HK-2 (cell line): ENCODE measurements around the gene CTAGE4.
"Not testable (repeated sequence)": the region's sequence is repeated elsewhere in the genome, so short reads cannot be mapped to it uniquely, and the experiment has no call there.

ENCODE experiments used
- DNase-seq: peaks from one replicate; pipeline ENCODE4 v3.0.0-alpha.2; 2018; ENCODE audit not compliant: unreplicated experiment

Gene CTAGE4

GRCh38 chr7:144218581-144218980, 35.3 kb downstream of the CTAGE4 start:
- not testable (repeated sequence) for DNase-seq

DNA sequence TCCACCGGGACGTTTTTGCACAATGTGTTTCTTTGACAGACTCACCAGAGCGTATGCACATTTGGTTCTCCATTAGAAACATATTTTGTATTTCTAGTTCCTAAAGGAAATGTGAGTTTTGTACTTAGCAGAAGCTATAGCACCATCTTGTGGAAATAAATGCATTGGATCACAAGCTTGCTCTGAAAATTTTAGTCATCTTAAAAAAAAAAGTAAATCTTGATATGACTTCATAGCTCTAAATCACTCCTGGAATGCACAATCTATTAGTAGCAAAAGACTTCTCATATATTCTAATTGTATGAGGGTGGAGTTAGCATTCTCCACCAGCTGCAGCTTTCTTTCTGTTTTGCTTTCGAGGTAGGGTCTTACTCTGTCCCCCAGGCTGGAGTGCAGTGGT, 35.9 kb downstream of the CTAGE4 start:
- not testable (repeated sequence) for DNase-seq

DNA sequence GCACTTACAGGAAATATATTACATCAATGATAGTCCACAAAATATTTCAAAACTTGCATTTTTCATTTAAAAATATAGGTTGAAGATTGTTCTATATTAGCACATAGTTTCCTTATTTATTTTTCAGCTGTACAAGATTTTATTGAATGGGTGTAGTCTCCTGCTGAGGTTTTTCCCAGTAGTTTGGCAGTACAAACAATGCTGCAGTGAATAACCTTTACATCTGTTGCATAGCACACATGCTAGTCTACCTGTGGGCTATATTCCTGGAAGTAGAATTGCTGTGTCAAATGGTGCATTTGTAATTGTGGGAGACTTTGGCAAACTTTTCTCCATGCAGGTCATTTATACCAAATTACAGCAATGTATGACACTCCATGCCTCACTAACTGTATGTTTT, 37.3 kb downstream of the CTAGE4 start:
- DNase-seq = not testable (repeated sequence)

GRCh38 chr7:144223675-144224074, 40.4 kb downstream of the CTAGE4 start:
- DNase-seq = not testable (repeated sequence)

DNA sequence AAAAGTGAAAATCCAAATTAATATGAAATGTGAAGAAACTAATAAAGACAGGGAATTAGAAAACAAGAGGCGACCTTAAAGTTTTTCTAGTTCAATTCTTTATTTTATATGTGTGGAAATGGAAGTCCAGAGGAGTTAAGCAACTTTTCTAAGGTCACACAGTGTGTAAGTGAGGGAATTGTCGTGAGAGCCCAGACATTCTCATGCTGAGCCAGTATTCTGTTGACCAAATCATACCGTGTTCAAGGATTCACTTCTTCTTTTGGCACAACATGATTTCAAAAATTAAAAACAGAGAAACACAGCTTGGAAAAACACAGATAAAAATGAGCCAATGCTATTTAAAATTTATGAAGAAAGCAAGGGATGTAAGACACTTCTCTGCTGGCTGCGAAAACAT, 43.6 kb downstream of the CTAGE4 start:
- not testable (repeated sequence) for DNase-seq

DNA sequence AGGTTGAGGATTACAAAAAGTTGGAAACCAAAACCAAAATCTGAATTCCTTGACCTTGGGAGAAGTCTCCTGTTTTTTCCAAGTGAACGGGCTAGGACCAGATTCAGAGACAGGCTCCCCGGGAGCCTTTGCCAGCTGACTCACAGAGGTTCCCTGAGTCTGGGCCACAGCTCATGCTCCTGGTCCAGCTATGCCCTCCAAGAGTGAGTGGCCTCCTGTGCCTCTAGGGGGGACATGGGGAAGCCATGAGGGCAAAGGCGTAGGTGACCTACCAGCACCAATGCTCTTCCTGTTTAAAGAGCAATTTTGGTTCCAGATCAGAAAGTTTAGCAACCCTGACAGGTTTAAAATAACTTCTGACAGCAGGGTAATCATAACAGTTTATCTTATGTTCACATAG, 45.5 kb downstream of the CTAGE4 start:
- not testable (repeated sequence) for DNase-seq

DNA sequence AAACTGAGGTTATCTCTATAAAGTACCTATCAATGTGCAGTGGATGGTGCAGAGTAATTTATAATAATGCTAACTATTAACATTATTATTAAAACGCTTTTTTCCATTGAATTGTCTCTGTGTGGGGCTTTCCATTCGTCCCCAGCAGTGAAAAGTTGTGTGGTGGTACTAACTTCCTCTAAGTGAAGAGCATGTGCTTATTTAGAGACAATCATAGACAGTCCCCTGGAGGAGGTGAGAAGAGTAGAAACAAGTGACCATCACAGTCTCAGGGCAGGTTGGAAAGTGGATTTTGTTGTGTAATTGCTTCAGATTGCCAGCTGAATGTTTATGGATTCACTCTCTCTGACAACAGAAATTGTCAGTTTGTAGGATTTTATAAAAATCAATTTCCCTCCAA, 47.8 kb downstream of the CTAGE4 start:
- not testable (repeated sequence) for DNase-seq

- not testable (repeated sequence) for DNase-seq
Observed at GRCh38 chr7:144233039-144233438, 49.8 kb downstream of the CTAGE4 start.
